ENCODE measurements around the gene RAB27B.

DNA sequence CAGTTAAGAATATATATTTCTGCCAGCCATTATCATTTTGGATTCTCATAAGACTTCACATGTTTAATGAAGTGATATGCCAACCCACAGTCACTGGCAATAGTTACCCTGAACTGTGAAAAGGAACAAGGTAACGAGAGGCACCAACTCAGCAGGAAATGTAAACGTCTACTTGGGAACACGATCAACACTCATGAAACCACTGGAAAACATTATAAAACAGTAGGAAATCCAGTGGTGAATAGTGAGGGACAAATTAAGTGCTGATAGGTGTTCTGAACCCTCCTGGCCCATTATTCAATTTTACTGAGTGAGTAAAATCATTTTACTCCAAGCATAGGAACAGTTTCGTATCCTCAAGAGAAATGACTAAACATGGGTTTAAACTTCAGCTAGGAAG lies 113.9 kb downstream of the RAB27B start:
- TF ChIP-seq, protein P1, sequence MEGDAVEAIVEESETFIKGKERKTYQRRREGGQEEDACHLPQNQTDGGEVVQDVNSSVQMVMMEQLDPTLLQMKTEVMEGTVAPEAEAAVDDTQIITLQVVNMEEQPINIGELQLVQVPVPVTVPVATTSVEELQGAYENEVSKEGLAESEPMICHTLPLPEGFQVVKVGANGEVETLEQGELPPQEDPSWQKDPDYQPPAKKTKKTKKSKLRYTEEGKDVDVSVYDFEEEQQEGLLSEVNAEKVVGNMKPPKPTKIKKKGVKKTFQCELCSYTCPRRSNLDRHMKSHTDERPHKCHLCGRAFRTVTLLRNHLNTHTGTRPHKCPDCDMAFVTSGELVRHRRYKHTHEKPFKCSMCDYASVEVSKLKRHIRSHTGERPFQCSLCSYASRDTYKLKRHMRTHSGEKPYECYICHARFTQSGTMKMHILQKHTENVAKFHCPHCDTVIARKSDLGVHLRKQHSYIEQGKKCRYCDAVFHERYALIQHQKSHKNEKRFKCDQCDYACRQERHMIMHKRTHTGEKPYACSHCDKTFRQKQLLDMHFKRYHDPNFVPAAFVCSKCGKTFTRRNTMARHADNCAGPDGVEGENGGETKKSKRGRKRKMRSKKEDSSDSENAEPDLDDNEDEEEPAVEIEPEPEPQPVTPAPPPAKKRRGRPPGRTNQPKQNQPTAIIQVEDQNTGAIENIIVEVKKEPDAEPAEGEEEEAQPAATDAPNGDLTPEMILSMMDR (conservative IDR thresholded peaks at IDR 0.05 in 1 of 2, IDR thresholded peaks at IDR 0.05 in 1 of 2; ENCODE audit: extremely low read depth in 1 of 2, insufficient read depth in 1 of 2, low read depth in 1 of 2, low read length in 2 of 2) = no peak
- no peak for TF ChIP-seq EZH2 (IDR thresholded peaks at IDR 0.05; ENCODE audit: borderline replicate concordance, low read length)

All from mammary epithelial cell (primary cell).